ENCODE measurements around the gene F2R. TPM values are rescaled to one million over a fixed set of nuclear protein-coding genes. Genes with fewer than 3 reads are reported as not detected.

F2R gene
- total RNA-seq, 1 donor from 2014 or later: 53.8 TPM

DNA sequence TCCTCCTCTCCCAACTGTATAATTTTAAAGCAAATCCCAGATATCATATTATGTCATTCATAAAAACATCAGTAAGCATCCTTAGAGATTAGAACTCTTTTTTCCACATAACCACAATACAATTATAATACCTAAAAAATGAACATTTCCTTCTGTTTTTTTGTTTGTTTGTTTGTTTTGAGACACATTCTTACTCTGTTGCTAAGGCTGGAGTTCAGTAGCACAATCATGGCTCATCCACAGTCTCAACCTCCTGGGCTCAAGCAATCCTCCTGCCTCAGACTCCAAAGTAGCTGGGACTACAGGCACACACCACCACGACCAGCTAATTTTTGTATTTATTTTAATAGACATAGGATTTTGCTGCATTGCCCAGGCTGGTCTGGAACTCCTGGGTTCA, 8.0 kb downstream of the F2R start:
- peaks cover 95% of the 10 kb centered on the region for H3K79me2 ChIP-seq (ENCODE audit: low read depth)
- H2AFZ ChIP-seq (replicated peaks): no peak overlapping the region
- peaks cover 43% of the 10 kb centered on the region for H4K20me1 ChIP-seq (ENCODE audit: low read depth)
- H3K4me3 Mint-ChIP-seq: no peak overlapping the region
- no peak overlapping the region for H3K9ac ChIP-seq
- H3K27me3 Mint-ChIP-seq (ENCODE audit: insufficient read depth, low read depth): peaks cover under 1% of the 10 kb centered on the region
- peaks cover 5% of the 10 kb centered on the region for H3K9me3 ChIP-seq (ENCODE audit: low read depth)
- H3K36me3 Mint-ChIP-seq: peaks cover 30% of the 10 kb centered on the region
- H3K27ac Mint-ChIP-seq: no peak overlapping the region
- H3K9me3 Mint-ChIP-seq: peaks cover 9% of the 10 kb centered on the region
- peaks cover 3% of the 10 kb centered on the region for H3K4me1 Mint-ChIP-seq
- no peak overlapping the region for H3K27ac ChIP-seq
- no peaks in the 10 kb centered on the region for H3K4me1 ChIP-seq
- H3K27me3 ChIP-seq: no peaks in the 10 kb centered on the region
- no peak overlapping the region for H3K4me2 ChIP-seq
- no peak overlapping the region for H3K4me3 ChIP-seq
- H3F3A ChIP-seq (ENCODE audit: low read depth): no peaks in the 10 kb centered on the region
- no peaks in the 10 kb centered on the region for H3K36me3 ChIP-seq
- DNase-seq (ENCODE audit: low spot score): no peak
- no peak for TF ChIP-seq EZH2phosphoT487 (IDR thresholded peaks at IDR 0.05)
- no peak for TF ChIP-seq EZH2 (IDR thresholded peaks at IDR 0.05)
- TF ChIP-seq, protein P1, sequence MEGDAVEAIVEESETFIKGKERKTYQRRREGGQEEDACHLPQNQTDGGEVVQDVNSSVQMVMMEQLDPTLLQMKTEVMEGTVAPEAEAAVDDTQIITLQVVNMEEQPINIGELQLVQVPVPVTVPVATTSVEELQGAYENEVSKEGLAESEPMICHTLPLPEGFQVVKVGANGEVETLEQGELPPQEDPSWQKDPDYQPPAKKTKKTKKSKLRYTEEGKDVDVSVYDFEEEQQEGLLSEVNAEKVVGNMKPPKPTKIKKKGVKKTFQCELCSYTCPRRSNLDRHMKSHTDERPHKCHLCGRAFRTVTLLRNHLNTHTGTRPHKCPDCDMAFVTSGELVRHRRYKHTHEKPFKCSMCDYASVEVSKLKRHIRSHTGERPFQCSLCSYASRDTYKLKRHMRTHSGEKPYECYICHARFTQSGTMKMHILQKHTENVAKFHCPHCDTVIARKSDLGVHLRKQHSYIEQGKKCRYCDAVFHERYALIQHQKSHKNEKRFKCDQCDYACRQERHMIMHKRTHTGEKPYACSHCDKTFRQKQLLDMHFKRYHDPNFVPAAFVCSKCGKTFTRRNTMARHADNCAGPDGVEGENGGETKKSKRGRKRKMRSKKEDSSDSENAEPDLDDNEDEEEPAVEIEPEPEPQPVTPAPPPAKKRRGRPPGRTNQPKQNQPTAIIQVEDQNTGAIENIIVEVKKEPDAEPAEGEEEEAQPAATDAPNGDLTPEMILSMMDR (IDR thresholded peaks at IDR 0.05): no peak

DNA sequence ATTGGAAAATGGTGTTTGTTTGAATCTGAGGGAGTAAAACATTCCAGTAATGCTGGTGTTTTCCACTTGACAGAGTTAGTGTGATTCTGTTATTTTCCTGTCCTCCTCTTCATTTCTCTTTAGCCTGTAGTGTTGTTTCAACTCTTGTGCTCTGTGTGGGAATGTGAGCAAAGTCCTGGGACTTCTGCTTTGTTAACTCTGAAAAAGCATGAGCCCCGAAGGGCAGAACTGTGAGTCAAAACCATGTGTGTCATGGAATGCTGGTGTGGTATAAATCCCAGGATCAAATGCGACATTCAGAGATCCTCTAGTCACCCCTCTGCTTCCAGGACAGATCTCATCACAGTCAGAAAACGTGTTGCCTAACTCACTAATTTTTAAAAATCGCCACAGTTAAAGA, 8.9 kb downstream of the F2R start:
- Histone ChIP-seq H3K79me2 (ENCODE audit: low read depth) (peaks cover 96% of the 10 kb centered on the region), H2AFZ (replicated peaks) (no peak overlapping the region), H3F3A (ENCODE audit: low read depth) (no peaks in the 10 kb centered on the region), H3K27me3 (no peaks in the 10 kb centered on the region), H3K27ac (no peak overlapping the region), H3K9me3 (ENCODE audit: low read depth) (peaks cover 12% of the 10 kb centered on the region), H4K20me1 (ENCODE audit: low read depth) (peaks cover 35% of the 10 kb centered on the region), H3K9ac (no peak overlapping the region), H3K4me2 (no peak overlapping the region), H3K4me3 (no peak overlapping the region), H3K36me3 (peaks cover 7% of the 10 kb centered on the region), H3K4me1 (no peaks in the 10 kb centered on the region)
- no peaks in the 10 kb centered on the region for H3K27me3 Mint-ChIP-seq (ENCODE audit: insufficient read depth, low read depth)
- H3K4me1 Mint-ChIP-seq: peaks cover 3% of the 10 kb centered on the region
- H3K9me3 Mint-ChIP-seq: peaks cover 19% of the 10 kb centered on the region
- no peak for DNase-seq (ENCODE audit: low spot score)
- H3K27ac Mint-ChIP-seq: no peak overlapping the region
- TF ChIP-seq EZH2 (IDR thresholded peaks at IDR 0.05) (no peak), EZH2phosphoT487 (IDR thresholded peaks at IDR 0.05) (no peak)
- TF ChIP-seq, protein P1 (IDR thresholded peaks at IDR 0.05): no peak
- H3K4me3 Mint-ChIP-seq: no peak overlapping the region
- H3K36me3 Mint-ChIP-seq: peaks cover 38% of the 10 kb centered on the region

GRCh38 chr5:76728965-76729364, 13.0 kb downstream of the F2R start:
- no peak overlapping the region for H3K27ac ChIP-seq
- Mint-ChIP-seq H3K36me3 (peaks cover 66% of the 10 kb centered on the region), H3K4me3 (no peak overlapping the region), H3K4me1 (peaks cover 3% of the 10 kb centered on the region), H3K27ac (no peak overlapping the region), H3K27me3 (ENCODE audit: insufficient read depth, low read depth) (no peaks in the 10 kb centered on the region), H3K9me3 (peaks cover 29% of the 10 kb centered on the region)
- TF ChIP-seq EZH2phosphoT487 (IDR thresholded peaks at IDR 0.05): no peak
- TF ChIP-seq, protein P1 (IDR thresholded peaks at IDR 0.05): no peak
- TF ChIP-seq EZH2 (IDR thresholded peaks at IDR 0.05): no peak
- peaks cover 11% of the 10 kb centered on the region for H3K36me3 ChIP-seq
- H4K20me1 ChIP-seq (ENCODE audit: low read depth): no peaks in the 10 kb centered on the region
- no peaks in the 10 kb centered on the region for H3K27me3 ChIP-seq
- no peak overlapping the region for H2AFZ ChIP-seq (replicated peaks)
- no peak overlapping the region for H3K9ac ChIP-seq
- no peaks in the 10 kb centered on the region for H3F3A ChIP-seq (ENCODE audit: low read depth)
- H3K4me3 ChIP-seq: no peak overlapping the region
- H3K4me1 ChIP-seq: no peaks in the 10 kb centered on the region
- H3K9me3 ChIP-seq (ENCODE audit: low read depth): peaks cover 12% of the 10 kb centered on the region
- DNase-seq (ENCODE audit: low spot score): no peak
- H3K79me2 ChIP-seq (ENCODE audit: low read depth): peaks cover 59% of the 10 kb centered on the region
- no peak overlapping the region for H3K4me2 ChIP-seq
